ENCODE measurements around the gene DNM1.

Gene DNM1

DNA sequence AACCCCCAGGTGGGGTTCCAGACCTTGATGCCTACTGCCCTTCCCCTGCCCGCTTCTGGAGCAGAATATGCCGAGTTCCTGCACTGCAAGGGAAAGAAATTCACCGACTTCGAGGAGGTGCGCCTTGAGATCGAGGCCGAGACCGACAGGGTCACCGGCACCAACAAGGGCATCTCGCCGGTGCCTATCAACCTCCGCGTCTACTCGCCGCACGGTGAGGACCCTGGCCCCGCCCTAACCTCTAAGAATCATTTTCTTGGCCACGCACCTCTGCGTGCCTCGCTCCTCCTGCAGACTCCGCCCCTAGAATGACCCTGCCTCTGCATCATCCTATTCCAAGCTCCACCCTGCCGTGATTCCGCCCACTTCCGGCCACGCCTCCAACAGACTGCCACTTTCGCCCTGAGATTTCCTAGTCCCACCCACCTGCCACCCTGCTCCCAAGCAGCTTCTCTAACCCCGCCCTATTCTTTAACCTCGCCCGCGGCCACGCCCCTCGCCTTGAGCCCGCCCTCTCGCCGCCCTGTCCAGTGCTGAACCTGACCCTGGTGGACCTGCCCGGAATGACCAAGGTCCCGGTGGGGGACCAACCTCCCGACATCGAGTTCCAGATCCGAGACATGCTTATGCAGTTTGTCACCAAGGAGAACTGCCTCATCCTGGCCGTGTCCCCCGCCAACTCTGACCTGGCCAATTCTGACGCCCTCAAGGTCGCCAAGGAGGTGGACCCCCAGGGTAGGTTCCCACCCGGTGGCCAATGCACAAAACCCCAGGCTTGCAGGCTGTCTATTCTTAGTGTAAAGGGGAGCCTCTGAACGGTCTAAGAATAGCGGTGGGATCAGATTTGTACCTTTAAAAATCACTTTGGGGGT is 15.6 kb downstream of the DNM1 start:
- DNase-seq (ENCODE audit: insufficient read length, low spot score) (peak; percentile 74), FAIRE-seq (no peak)
- TF ChIP-seq, protein P1, sequence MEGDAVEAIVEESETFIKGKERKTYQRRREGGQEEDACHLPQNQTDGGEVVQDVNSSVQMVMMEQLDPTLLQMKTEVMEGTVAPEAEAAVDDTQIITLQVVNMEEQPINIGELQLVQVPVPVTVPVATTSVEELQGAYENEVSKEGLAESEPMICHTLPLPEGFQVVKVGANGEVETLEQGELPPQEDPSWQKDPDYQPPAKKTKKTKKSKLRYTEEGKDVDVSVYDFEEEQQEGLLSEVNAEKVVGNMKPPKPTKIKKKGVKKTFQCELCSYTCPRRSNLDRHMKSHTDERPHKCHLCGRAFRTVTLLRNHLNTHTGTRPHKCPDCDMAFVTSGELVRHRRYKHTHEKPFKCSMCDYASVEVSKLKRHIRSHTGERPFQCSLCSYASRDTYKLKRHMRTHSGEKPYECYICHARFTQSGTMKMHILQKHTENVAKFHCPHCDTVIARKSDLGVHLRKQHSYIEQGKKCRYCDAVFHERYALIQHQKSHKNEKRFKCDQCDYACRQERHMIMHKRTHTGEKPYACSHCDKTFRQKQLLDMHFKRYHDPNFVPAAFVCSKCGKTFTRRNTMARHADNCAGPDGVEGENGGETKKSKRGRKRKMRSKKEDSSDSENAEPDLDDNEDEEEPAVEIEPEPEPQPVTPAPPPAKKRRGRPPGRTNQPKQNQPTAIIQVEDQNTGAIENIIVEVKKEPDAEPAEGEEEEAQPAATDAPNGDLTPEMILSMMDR (IDR thresholded peaks at IDR 0.05; ENCODE audit: insufficient read depth, missing control alignments), result no peak

- TF ChIP-seq, protein P1 (IDR thresholded peaks at IDR 0.05; ENCODE audit: insufficient read depth, missing control alignments), result no peak
- no peak for DNase-seq (ENCODE audit: insufficient read length, low spot score)
- no peak for FAIRE-seq
Measured at GRCh38 chr9:128219831-128220230, 16.7 kb downstream of the DNM1 start.

DNA sequence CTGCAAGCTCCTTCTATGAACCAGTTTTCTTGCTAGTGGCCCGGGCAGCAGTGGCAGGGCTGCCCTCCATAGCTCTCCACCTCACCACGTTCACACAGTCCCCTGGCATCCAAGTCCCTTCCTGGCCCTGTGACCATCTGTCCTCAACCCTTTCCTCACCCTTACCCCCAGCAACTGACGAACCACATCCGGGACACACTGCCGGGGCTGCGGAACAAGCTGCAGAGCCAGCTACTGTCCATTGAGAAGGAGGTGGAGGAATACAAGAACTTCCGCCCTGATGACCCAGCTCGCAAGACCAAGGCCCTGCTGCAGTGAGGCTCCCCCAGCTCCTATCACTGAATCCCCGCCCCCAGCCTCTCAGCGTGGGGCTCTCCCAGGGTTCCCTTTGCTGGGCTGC is 18.8 kb downstream of the DNM1 start:
- TF ChIP-seq, protein P1 (IDR thresholded peaks at IDR 0.05; ENCODE audit: insufficient read depth, missing control alignments), result no peak
- DNase-seq (ENCODE audit: insufficient read length, low spot score), result no peak
- no peak for FAIRE-seq

GRCh38 chr9:128222880-128223670 is 19.9 kb downstream of the DNM1 start:
- TF ChIP-seq, protein P1 (IDR thresholded peaks at IDR 0.05; ENCODE audit: insufficient read depth, missing control alignments), result no peak
- DNase-seq (ENCODE audit: insufficient read length, low spot score) (no peak), FAIRE-seq (no peak)

DNA sequence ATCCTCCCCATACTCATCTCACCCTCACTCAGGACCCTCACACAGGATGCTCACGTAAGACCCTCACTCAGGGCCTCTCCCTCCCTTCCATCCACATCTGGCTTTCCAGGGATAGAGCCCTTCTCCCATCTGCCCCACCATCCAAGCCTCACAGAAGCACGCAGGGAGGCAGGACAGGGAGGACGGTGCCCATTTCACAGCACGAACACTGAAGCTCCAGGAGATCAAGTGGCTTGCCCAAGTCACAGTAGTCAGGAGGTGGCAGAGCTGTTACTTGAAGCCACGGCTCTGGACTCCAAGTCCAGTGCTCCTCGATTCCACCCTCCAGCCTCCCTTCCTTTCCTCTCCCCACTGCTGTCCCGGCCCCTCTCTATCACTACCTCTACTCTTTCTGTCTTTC is 21.7 kb downstream of the DNM1 start:
- DNase-seq (ENCODE audit: insufficient read length, low spot score) (no peak), FAIRE-seq (no peak)

GRCh38 chr9:128225770-128226411 is 22.7 kb downstream of the DNM1 start:
- DNase-seq (ENCODE audit: insufficient read length, low spot score), result no peak
- TF ChIP-seq, protein P1 (IDR thresholded peaks at IDR 0.05; ENCODE audit: insufficient read depth, missing control alignments), result no peak
- no peak for FAIRE-seq

More for the DNA sequence above, 21.7 kb downstream of the DNM1 start:
- TF ChIP-seq, protein P1 (IDR thresholded peaks at IDR 0.05; ENCODE audit: insufficient read depth, missing control alignments), result no peak

Measured in D721Med (cell line).